Ishikawa (cell line): ENCODE data around the gene CSNK1G1.

Experiments used
- CEBPB ChIP-seq: IDR thresholded peaks from 2 replicates; pipeline ENCODE4 v1.6.1; 2012
- EGR1 ChIP-seq: IDR thresholded peaks from 2 replicates; pipeline ENCODE4 v1.6.1; 2012
- EP300 ChIP-seq: IDR thresholded peaks from 2 replicates; pipeline ENCODE4 v1.6.1; 2012; ENCODE audit warnings: borderline replicate concordance
- FOXM1 ChIP-seq: IDR thresholded peaks from 2 replicates; pipeline ENCODE4 v1.6.1; 2012; ENCODE audit warnings: low read depth, borderline replicate concordance
- MAX ChIP-seq: IDR thresholded peaks from 2 replicates; pipeline ENCODE4 v1.6.1; 2012
- TAF1 ChIP-seq: IDR thresholded peaks from 2 replicates; pipeline ENCODE4 v1.6.1; 2012; ENCODE audit warnings: low read depth, mild to moderate bottlenecking
- TCF12 ChIP-seq: IDR thresholded peaks from 2 replicates; pipeline ENCODE4 v1.6.1; 2012; ENCODE audit warnings: low read depth
- TEAD4 ChIP-seq: IDR thresholded peaks from 2 replicates; pipeline ENCODE4 v1.6.1; 2012
- YY1 ChIP-seq: IDR thresholded peaks from 2 replicates; pipeline ENCODE4 v1.6.1; 2012; ENCODE audit warnings: low read depth
- ZBTB7A ChIP-seq: IDR thresholded peaks from 2 replicates; pipeline ENCODE4 v1.6.1; 2012; ENCODE audit warnings: low read depth
- TF ChIP-seq, protein P1 (sequence below): IDR thresholded peaks from 2 replicates; pipeline ENCODE4 v1.6.1; 2012; ENCODE audit warnings: low read depth, mild to moderate bottlenecking

DNA sequence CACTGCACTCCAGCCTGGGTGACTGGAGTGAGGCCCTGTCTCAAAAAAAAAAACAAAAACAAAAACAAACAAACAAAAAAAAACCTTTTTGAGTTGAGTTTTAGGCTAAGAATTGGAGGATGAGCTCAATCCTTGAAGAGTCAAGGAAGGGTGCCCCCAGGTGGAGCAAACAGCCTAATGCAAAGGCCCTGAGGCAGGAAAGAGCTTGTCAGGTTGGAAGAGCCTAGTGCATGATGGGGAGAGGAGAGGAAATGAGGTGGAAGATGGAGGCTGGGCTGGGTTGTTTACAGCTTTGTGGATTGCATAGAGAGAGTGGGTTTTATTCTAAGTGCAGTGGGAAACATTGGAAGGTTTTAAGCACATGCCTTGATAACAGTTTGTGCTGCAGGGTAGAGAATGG lies 206.5 kb downstream of the CSNK1G1 start:
- TF ChIP-seq EP300 (no peak), MAX (no peak), TAF1 (no peak), TCF12 (no peak), YY1 (no peak), EGR1 (no peak), TEAD4 (no peak), CEBPB (no peak), ZBTB7A (no peak), FOXM1 (no peak)
- TF ChIP-seq, protein P1, sequence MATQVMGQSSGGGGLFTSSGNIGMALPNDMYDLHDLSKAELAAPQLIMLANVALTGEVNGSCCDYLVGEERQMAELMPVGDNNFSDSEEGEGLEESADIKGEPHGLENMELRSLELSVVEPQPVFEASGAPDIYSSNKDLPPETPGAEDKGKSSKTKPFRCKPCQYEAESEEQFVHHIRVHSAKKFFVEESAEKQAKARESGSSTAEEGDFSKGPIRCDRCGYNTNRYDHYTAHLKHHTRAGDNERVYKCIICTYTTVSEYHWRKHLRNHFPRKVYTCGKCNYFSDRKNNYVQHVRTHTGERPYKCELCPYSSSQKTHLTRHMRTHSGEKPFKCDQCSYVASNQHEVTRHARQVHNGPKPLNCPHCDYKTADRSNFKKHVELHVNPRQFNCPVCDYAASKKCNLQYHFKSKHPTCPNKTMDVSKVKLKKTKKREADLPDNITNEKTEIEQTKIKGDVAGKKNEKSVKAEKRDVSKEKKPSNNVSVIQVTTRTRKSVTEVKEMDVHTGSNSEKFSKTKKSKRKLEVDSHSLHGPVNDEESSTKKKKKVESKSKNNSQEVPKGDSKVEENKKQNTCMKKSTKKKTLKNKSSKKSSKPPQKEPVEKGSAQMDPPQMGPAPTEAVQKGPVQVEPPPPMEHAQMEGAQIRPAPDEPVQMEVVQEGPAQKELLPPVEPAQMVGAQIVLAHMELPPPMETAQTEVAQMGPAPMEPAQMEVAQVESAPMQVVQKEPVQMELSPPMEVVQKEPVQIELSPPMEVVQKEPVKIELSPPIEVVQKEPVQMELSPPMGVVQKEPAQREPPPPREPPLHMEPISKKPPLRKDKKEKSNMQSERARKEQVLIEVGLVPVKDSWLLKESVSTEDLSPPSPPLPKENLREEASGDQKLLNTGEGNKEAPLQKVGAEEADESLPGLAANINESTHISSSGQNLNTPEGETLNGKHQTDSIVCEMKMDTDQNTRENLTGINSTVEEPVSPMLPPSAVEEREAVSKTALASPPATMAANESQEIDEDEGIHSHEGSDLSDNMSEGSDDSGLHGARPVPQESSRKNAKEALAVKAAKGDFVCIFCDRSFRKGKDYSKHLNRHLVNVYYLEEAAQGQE = no peak
